RCC 7860 (cell line): ENCODE data around the gene TMCO1.
A peak's percentile ranks its signal among the peaks of the same experiment; 100 is the strongest.
"Not testable (repeated sequence)": the region's sequence is repeated elsewhere in the genome, so short reads cannot be mapped to it uniquely, and the experiment has no call there.

ENCODE experiments used
- DNase-seq: peaks from one replicate; pipeline ENCODE4 v3.0.0-alpha.2; 2015; ENCODE audit warnings: low spot score
- FAIRE-seq: peaks from 2 replicates; lab custom pipeline; 2012; peaks lifted over from hg19 to GRCh38; lab: Jason Lieb, UNC

TMCO1 gene, protein sequence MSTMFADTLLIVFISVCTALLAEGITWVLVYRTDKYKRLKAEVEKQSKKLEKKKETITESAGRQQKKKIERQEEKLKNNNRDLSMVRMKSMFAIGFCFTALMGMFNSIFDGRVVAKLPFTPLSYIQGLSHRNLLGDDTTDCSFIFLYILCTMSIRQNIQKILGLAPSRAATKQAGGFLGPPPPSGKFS

DNA sequence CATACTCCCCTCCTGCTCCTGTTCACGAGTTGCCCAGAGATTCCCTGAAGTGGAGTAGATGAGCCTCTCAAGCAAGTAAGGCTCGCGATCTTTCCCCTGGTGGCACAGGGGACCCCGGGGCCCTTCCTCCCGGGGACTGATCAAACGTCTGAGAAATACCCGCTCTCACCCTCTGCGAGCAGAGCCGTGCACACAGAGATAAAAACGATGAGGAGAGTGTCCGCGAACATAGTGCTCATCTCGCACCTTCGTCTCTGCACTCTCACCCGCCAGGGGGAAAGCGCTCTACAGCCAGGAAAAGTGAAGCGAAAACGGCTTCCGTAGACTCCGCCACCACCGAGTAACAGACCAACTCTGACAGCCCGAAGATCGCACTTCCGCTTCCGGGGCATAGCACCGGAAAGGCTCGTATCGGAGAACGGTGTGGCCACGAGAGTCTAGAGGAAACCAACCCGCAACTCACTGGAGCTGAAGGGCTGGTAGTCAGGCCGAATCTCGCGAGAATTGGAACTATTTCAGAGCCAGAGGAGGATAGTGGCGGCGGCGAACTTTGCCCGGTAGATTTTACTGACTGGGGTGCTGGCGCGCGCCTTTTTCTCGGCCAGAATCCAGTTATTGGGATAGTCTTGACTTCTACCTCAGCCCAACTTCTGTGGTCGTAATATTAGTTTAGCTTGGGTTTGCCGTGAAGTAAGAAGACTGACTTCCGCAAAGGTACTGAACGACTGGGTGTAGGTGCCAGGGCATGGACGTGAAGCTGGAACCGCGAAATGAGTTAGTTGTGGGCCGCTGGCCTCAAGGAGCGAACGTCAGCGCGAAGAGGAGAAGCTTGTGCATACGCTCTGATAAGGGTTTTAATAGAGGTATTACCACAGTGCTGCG lies at the start of gene TMCO1:
TMCO1 (minus strand) TSS at position 356 of the 882 bp plus-strand sequence; CDS start at position 239, 117 bp downstream.
- peak; percentile 83 for FAIRE-seq
- DNase-seq = peak; percentile 98

DNA sequence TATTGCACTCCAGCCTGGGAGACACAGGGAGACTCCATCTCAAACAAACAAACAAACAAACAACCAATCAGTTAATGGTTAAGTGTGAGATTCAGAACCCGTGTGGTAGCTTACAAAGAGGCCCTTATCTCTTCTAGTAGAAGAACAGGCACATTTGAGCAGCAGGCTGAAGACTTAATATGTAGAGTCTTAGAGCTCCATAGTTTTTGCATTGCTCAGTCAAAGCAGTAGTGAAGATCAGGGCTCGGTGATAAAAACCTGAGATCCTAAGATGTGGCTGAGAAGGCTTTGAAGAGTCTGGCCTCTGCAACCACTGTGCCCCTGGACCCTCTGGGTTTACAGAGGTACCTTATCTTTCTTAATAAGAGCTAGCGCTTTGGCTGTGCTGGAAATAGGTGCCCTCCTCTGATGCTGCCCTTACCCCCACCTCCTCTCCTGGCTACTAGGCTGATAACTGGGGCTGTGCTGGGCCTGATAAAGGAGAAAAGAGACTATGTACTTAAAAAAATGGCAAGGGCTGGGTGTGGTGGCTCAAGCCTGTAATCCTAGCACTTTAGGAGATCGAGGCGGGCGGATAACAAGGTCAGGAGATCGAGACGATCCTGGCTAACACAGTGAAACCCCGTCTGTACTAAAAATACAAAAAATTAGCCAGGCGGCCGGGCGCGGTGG lies 48.3 kb upstream of the TMCO1 start:
- DNase-seq (no peak), FAIRE-seq (no peak)

DNA sequence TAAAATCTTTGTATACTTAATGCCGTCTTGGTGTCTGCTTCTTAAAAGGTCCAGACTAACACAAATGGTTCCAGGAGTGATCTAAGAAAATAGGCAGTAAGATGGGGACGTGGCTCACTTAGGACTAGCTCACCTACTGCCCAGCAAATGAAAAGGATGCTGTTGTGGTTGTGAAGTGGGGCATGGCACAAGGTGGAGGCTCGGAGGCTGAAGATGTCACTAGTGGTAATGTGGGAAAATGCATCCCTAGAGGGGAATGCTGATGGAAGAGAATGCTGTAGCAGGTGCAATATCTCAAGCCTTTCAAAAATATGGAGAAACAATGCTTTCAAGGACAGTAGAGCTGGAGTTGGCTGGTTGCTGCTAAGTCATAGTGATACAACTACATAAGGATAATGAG lies 47.5 kb upstream of the TMCO1 start:
- DNase-seq = no peak
- no peak for FAIRE-seq

DNA sequence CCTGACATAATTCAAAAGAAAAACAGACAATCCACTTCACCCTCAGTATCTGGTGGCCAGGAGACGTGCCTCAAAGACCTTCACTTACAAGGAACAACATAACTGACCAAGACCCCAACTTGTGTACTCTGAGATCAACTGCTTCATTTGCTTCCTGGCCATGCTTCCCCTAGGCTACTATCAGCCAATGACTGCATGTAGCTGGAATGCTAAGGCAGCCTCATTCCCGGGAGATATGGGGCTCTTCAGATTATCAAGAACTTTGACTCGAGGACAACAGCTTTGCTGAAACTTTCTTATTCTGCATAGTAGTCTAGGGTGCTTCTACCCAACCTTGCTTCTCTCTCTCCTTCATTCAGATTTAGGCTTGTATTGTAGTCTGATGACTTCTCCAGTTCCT lies 47.1 kb upstream of the TMCO1 start:
- FAIRE-seq = no peak
- DNase-seq = no peak

DNA sequence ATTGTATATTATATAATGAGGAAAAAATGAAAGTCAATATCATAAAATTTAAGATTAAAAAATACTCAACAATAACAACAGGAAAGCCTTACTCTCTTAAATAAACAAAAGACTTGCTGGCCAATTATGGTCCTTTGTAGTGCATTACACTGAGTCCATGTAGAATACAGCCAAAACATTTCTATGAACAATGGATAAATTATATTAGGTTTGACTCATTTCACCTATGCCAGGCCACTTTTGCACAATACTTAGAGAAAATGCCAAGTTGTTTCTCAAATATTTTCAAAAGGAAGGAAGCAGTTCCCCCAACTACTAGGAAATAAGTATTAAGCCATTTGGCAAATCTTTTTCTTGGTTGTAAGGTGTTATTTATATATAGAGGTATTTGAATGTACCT lies 38.9 kb upstream of the TMCO1 start:
- DNase-seq (no peak), FAIRE-seq (no peak)

DNA sequence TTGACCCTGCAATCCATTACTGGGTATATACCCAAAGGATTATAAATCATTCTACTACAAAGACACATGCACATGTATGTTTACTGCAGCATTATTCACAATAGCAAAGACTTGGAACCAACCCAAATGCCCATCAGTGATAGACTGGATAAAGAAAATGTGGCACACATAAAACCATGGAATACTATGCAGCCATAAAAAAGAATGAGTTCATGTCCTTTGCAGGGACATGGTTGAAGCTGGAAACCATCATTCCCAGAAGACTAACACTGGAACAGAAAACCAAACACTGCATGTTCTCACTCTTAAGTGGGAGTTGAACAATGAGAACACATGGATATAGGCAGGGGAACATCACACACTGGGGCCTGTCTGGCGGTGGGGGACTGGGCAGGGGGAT lies 35.8 kb upstream of the TMCO1 start:
- not testable (repeated sequence) for FAIRE-seq, DNase-seq

DNA sequence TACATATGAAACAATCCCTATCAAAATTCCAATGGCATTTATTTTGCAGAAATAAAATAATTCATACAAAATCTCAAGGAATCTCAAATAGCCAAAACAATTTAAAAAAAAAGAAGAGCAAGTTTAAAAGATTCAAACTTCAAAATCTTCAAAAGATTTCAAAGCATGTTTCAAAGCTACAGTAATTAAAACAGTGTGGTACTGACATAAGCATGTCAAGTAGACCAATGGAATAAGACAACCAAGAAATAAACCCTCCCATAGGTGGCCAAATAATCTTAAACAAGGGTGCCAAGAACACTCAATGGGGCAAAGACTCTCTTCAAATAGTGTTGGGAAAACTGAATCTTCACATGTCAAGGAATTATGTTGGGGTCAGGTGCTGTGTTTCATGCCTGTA lies 30.7 kb upstream of the TMCO1 start:
- no peak for FAIRE-seq
- DNase-seq = no peak

DNA sequence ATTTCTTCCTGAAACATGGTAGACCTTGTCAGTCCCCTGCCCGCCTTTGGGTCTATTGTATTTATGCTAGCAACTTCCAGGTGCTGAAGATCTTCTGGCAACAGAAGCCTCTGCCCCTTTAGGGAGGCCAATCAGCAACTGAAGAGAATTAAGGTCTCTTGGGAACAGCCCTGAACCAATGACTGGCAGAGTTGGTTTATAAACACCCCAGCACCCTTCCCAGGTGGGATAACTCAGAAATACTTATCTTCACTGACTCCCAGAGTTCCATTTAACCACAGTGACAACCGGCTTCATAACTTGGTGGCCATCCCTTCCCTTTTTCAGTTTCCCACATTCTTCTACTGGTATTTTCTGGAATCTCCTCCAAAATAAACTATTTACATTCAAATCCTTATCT lies 27.2 kb upstream of the TMCO1 start:
- FAIRE-seq (no peak), DNase-seq (no peak)

DNA sequence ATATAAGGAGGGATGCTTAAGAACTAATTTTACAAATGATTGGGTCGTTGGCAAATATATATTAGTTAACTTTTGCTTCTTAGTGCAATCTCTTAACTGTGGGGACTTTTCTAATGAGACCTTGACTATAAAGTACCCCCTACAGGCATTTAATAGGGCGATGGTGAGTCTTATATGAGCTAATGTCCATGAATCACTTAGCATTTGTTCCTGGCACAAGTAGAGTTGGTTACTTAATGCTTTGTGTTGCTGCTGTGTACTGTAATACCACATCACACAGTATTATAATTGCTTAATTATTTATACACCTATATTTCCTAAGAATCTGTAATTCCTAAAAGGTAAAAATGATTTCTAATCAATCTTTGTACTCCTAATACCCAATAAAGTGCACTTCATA lies 25.3 kb upstream of the TMCO1 start:
- DNase-seq (no peak), FAIRE-seq (no peak)

DNA sequence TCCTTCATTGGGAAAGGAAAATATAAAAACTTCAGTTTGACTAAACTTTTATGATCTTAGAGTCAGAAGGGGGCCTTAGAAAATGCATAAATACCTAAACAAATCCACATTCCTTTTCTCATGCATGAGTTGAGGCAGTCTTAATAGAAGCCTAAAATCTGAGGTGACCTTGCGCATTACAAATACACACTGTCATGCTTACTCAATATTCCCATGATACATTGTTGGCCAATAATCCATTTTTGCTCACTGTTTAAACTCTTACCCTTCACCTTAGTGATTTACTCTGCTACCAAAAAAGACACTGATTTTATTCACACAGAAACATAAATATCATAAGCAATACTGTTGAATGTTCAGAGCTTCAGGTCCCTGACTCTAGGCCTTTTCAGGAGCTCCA lies 19.1 kb upstream of the TMCO1 start:
- FAIRE-seq = no peak
- DNase-seq = no peak

DNA sequence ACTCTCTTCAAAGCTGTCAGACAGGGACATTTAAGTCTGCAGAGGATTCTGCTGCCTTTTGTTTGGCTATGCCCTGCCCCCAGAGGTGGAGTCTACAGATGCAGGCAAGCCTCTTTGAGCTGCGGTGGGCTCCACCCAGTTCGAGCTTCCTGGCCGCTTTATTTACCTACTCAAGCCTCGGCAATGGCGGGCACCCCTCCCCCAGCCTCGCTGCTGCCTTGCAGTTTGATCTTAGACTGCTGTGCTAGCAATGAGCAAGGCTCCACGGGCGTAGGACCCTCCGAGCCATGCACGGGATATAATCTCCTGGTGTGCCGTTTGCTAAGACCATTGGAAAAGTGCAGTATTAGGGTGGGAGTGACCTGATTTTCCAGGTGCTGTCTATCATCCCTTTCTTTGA lies 14.9 kb upstream of the TMCO1 start:
- DNase-seq, FAIRE-seq: not testable (repeated sequence)

DNA sequence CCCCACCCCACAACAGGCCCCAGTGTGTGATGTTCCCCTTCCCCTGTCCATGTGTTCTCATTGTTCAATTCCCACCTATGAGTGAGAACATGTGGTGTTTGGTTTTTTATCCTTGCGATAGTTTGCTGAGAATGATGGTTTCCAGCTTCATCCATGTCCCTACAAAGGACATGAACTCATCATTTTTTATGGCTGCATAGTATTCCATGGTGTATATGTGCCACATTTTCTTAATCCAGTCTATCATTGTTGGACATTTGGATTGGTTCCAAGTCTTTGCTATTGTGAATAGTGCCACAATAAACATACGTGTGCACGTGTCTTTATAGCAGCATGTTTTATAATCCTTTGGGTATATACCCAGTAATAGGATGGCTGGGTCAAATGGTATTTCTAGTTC lies 9.5 kb upstream of the TMCO1 start:
- DNase-seq, FAIRE-seq: not testable (repeated sequence)

DNA sequence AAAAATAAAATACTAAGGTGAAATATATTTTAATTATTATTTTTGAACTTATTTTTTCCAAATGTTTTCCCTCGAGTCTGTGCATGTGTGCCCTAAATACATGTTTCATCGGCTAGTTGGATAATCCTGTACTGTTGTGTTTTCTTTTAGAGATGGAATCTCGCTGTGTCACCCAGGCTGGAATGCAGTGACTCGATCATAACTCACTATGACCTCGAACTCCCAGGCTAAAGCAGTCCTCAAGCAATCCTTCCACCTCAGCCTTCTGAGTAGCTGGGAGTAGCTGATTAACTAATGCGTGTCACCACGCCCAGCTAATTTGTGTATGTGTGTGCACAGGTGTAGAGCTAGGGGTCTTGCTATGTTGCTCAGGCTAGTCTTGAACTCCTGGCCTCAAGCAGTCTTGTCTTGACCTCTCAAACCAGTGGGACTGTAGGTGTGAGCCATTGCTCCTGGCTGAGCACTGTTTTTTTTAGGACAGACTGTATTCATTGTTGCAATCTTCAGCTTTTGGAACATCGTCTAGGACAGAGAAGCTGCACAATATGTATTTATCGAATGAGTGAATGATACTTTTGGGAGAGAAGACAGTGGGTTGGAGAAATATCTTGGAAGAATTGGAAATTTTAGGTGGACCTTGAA lies 4.8 kb upstream of the TMCO1 start:
- FAIRE-seq = peak; percentile 92
- DNase-seq = peak; percentile 85

DNA sequence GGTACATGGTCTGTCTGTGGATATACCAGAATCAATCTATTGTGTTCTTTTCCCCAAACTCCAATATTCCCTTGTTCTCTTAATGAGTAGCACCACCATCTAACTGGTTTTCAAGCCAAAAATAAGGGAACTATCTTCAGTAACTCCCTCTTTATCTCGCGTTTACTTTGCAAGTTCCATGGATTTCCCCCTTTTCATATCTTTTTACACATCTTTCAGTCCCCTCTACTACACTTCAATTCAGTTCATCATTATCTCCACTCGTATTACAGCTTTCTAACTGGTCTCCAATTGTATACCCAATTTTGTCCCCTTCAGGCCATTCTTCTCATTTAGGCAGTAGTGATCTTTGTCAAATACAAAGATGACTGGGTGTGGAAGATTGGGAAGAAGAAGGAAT lies 4.1 kb upstream of the TMCO1 start:
- FAIRE-seq = no peak
- DNase-seq = no peak

DNA sequence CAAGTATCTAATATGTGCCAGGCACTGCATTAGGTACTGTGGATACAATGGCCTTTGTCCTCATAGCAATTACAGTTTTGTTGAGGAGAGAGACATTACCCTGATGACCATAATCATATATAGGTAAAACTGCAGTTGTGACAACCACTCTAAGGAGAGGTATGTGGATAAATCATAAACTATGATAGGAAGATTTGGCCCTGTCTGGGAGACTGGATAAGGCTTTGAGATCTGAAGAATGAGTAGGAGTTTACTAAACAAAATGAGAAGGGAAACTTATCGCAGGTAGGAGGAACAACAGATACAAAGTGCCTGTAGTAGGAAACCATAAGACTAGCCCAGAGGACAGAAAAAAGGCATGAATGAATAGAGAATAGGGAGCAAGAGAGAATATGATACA lies 4.4 kb downstream of the TMCO1 start:
- FAIRE-seq (no peak), DNase-seq (no peak)

DNA sequence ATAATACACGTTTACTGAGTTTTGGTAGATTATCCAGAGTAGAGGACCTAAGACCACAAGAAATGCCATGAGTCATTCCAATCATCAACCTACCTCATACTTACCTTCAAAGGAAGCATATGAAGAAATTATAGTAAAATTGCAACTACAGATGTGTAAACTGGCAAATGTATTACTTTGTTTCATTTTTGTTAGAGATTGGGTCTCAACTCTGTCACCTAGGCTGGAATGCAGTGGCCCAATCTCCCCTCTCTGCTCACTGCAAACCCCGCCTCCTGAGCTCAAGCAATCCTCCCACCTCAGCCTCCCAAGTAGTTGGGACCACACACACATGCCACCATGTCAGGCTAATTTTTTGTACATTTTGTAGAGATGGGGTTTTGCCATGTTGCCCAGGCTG lies 5.2 kb downstream of the TMCO1 start:
- no peak for FAIRE-seq

DNA sequence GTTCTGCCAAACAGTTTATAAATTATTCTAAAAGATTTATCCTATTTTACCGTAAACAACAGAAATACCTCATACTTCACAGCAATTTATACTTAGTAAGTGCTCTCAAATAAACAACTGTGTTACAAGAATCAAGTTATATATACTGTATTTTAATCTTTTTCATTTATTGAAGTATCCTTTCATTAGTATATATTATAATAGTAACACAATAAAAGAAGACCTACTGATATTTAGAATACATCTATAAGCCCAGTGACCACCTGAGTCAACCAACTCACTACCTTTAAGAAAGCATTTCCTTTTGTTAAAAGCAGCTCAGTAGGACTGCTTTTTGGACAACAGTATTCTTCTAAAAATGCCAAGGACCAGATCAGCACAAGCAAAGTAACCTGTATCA lies 5.9 kb downstream of the TMCO1 start:
- no peak for FAIRE-seq
- DNase-seq = no peak

More for the DNA sequence above, 5.2 kb downstream of the TMCO1 start:
- DNase-seq = no peak

DNA sequence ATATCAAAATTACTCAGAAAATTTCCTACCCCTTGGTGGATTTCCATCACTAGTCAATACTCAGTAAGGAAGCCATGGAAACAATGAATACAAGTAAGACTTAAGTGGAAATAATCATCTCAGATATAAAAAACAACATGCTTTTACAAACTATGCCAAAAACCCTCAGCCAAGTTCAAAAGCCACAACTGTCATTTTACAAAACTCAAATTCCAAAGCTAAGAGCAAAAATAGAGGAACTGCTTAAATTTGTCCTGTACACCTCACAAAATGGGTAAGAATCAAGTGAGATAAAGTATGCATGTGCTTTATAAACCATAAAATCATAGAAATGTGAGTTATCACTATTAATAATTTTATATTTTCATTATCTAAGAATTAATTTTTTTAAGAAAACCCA lies 9.6 kb downstream of the TMCO1 start:
- FAIRE-seq (no peak), DNase-seq (no peak)

DNA sequence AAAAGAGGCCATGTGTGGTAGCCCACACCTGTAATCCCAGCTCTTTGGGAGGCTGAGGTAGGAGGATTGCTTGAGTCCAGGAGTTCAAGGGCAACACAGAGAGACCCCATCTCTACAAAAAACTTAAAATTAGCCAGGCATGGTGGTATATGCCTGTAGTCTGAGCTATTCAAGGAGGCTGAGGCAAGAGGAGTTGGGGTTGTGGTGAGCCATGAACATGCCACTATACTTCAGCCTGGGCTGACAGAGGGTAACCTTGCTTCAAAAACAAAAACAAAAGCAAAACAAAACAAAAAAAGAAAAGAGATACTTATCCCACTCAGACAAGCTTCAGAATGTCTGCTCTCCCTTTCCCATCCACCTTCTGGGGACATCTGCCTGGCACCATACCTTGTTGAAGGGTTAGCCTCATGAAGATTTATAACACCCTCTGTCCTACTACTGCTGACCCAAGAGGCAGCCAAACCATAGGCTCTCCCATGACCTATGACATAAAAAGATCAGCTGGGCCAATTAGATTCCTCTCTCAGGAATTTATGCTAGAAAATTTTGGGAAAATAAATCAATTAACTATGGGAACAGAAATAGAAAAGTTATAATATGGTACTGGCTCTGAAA lies 13.2 kb downstream of the TMCO1 start:
- FAIRE-seq = no peak
- no peak for DNase-seq

DNA sequence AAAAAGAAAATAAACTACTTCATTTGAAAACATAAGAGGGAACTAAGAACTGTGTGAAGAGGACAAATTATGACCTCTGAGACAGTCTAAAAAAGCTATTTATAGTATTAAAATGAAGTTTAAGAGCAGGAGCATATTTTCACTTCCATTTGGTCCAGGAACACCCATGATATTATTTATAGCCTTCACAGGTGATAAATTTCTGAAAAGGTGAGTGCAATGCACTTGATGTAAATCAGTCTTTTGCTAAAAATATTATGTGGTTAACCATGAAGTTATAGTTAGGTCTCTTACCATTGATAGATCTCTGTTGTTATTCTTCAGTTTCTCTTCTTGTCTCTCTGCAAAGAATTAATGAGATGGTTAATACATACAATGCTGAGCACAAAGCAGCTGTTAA lies 14.7 kb downstream of the TMCO1 start:
- FAIRE-seq (no peak), DNase-seq (no peak)

DNA sequence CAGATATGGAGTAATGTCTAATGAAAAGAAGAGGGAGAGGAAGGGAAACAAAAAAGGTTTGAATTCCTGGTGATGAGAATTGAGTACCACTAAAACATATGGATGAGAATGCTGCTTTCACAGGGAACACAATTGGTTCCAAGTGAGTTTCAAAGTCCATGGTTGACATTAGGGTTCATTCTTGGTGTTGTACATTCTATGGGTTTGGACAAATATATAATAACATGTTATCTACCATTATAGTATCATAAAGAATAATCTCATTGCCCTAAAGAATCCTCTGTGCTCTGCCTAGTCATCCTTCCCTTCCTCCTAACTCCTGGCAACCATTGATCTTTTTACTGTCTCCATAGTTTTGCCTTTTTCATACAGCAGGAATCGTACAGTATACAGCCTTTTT lies 20.1 kb downstream of the TMCO1 start:
- no peak for DNase-seq
- FAIRE-seq = no peak
